GM06990 (cell line): Measurements from ENCODE around the gene NCAPD3.
A peak's percentile ranks its signal among the peaks of the same experiment; 100 is the strongest.

Experiments
- DNase-seq: peaks from one replicate; pipeline ENCODE4 v3.0.0-alpha.2; 2011; ENCODE audit not compliant: insufficient read length; ENCODE audit errors: extremely low read depth
- H3K27me3 ChIP-seq: replicated peaks from 2 replicates; pipeline ENCODE4 v1.6.0; 2011; ENCODE audit warnings: low read length; ENCODE audit not compliant: control insufficient read depth, insufficient read depth
- H3K36me3 ChIP-seq: 2 replicates; pipeline ENCODE4 v1.5.1; 2011; ENCODE audit warnings: low read length; ENCODE audit not compliant: control insufficient read depth, insufficient read depth
- H3K4me3 ChIP-seq: replicated peaks from 2 replicates; pipeline ENCODE4 v1.5.1; 2011; ENCODE audit warnings: low read depth, mild to moderate bottlenecking, control low read depth, low read length
- TF ChIP-seq, protein P1 (sequence below): IDR thresholded peaks from 2 replicates; pipeline ENCODE4 v1.5.1; 2011; ENCODE audit warnings: low read length, control low read depth, mild to moderate bottlenecking, inconsistent platforms; ENCODE audit not compliant: insufficient read depth, poor library complexity, severe bottlenecking

Gene NCAPD3

DNA sequence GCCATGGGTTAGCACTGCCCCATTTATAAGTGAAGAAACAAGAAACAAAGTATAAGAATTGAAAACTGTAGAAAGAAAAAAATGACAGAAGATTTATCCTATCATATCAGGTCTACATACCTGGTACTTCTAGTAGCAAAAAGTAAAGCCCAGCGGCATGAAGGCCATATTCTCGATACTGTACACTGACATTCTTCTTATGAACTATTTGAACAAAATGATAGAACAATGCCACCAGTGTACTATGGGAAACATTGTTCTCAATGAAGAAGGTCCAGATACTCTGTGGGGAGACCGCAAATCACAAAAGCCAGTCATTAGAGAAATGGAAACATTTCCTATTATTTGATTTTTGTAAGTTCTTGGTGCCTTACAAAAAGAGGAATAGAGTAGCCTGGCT is 7.0 kb downstream of the NCAPD3 start:
- DNase-seq, result no peak
- Histone ChIP-seq H3K36me3 (peaks cover 8% of the 10 kb centered on the region), H3K4me3 (no peak overlapping the region), H3K27me3 (no peaks in the 10 kb centered on the region)
- TF ChIP-seq, protein P1, sequence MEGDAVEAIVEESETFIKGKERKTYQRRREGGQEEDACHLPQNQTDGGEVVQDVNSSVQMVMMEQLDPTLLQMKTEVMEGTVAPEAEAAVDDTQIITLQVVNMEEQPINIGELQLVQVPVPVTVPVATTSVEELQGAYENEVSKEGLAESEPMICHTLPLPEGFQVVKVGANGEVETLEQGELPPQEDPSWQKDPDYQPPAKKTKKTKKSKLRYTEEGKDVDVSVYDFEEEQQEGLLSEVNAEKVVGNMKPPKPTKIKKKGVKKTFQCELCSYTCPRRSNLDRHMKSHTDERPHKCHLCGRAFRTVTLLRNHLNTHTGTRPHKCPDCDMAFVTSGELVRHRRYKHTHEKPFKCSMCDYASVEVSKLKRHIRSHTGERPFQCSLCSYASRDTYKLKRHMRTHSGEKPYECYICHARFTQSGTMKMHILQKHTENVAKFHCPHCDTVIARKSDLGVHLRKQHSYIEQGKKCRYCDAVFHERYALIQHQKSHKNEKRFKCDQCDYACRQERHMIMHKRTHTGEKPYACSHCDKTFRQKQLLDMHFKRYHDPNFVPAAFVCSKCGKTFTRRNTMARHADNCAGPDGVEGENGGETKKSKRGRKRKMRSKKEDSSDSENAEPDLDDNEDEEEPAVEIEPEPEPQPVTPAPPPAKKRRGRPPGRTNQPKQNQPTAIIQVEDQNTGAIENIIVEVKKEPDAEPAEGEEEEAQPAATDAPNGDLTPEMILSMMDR, result no peak

- Histone ChIP-seq H3K36me3 (peaks cover 8% of the 10 kb centered on the region), H3K27me3 (no peaks in the 10 kb centered on the region), H3K4me3 (no peak overlapping the region)
- TF ChIP-seq, protein P1, result no peak
- no peak for DNase-seq
Measured at GRCh38 chr11:134215836-134216235, 7.9 kb downstream of the NCAPD3 start.

DNA sequence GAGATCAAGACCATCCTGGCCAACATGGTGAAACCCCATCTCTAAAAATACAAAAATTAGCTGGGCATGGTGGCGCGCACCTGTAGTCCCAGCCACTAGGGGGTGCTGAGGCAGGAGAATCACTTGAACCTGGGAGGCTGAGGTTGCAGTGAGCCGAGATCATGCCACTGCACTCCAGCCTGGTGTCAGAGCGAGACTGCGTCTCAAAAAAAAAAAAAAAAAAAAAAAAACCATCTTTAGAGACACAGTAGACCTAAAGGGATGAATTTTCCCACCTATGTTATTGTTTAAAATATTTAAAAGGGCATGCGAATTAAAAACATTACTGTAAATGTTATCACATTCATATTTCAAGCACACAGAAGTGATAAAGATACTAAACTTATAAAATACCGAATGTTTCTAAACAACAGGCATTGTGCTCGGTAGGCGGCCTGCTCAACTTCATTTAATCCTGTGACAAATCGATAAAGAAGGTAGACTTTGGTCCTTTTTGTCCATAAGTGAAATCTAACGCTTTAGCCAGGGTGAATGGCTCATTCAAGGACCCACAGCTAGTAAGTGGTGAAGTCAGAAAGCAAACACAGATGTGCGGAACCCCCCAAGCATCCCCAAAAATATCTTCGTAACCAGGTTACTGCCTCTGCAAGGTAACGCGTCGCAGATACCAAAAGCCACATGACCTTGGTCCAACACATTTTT is 16.1 kb downstream of the NCAPD3 start:
- Histone ChIP-seq H3K36me3 (peaks cover 6% of the 10 kb centered on the region), H3K27me3 (no peaks in the 10 kb centered on the region), H3K4me3 (no peak overlapping the region)

GRCh38 chr11:134206185-134206584 is 17.6 kb downstream of the NCAPD3 start:
- H3K4me3 ChIP-seq, result no peak overlapping the region
- H3K36me3 ChIP-seq, result peaks cover 6% of the 10 kb centered on the region
- TF ChIP-seq, protein P1, result no peak
- H3K27me3 ChIP-seq, result no peaks in the 10 kb centered on the region
- no peak for DNase-seq

More for the DNA sequence above, 16.1 kb downstream of the NCAPD3 start:
- no peak for DNase-seq
- TF ChIP-seq, protein P1, result peak; percentile 67

GRCh38 chr11:134205729-134206128 is 18.0 kb downstream of the NCAPD3 start:
- Histone ChIP-seq H3K4me3 (no peak overlapping the region), H3K36me3 (peaks cover 6% of the 10 kb centered on the region), H3K27me3 (no peaks in the 10 kb centered on the region)
- TF ChIP-seq, protein P1, result no peak
- DNase-seq, result no peak
